CD4-positive, alpha-beta T cell (primary cell): ENCODE results near the gene FEM1A. TPM values are rescaled to one million over a fixed set of nuclear protein-coding genes. Genes with fewer than 3 reads are reported as not detected.
"Not testable (repeated sequence)": the region's sequence is repeated elsewhere in the genome, so short reads cannot be mapped to it uniquely, and the experiment has no call there.

Source experiments
- ATAC-seq: fragments of 200-7000 bp; cut with Tn5 transposase; one replicate; pipeline ENCODE4 v1.10.0; 2022; ENCODE audit warnings: mild to moderate bottlenecking; ENCODE audit not compliant: poor library complexity
- CTCF ChIA-PET: fragments of 350-600 bp; sonication (Branson Sonifier 250); formaldehyde crosslinking; loops from one replicate; lab custom pipeline; 2021; ENCODE audit warnings: antibody characterized with exemption, inconsistent platforms; lab: Charles Lee
- POLR2A ChIA-PET: fragments of 350-600 bp; sonication (Branson Sonifier 250); formaldehyde crosslinking; loops from one replicate; lab custom pipeline; 2021; ENCODE audit warnings: antibody characterized with exemption, inconsistent platforms; lab: Charles Lee
- DNase-seq, 14 experiments: peaks; one replicate each; pipeline ENCODE4 v3.0.0-alpha.2; 2013 to 2020; ENCODE audit warnings: mixed read lengths in 2 of 14
- H3K27ac ChIP-seq, 2 donors: one replicate each; pipeline versions ENCODE4 v1.5.1 to v1.7.0; 2013; ENCODE audit warnings: low read length in 2 of 2, low read depth in 1 of 2, mild to moderate bottlenecking in 1 of 2
- H3K27me3 ChIP-seq, 2 experiments: 1 replicate in 1 of 2; 2 replicates in 1 of 2; pipeline versions ENCODE4 v1.6.1 to v1.7.0; 2013; ENCODE audit warnings: low read length in 2 of 2, control low read depth in 1 of 2, mild to moderate bottlenecking in 1 of 2, moderate library complexity in 1 of 2; ENCODE audit not compliant: insufficient read depth in 2 of 2, control insufficient read depth in 1 of 2
- H3K36me3 ChIP-seq: one replicate; pipeline ENCODE4 v1.6.1; 2013; ENCODE audit warnings: low read length, control low read depth; ENCODE audit not compliant: insufficient read depth
- H3K4me1 ChIP-seq: one replicate; pipeline ENCODE4 v1.6.1; 2013; ENCODE audit warnings: low read length, control low read depth; ENCODE audit not compliant: insufficient read depth
- H3K4me3 ChIP-seq: one replicate; pipeline ENCODE4 v1.5.1; 2013; ENCODE audit warnings: mild to moderate bottlenecking, low read length, moderate library complexity
- H3K9me3 ChIP-seq, 2 experiments: 1 replicate in 1 of 2; 2 replicates in 1 of 2; pipeline versions ENCODE4 v1.6.1 to v1.7.0; 2013; ENCODE audit warnings: low read length in 2 of 2, mild to moderate bottlenecking in 2 of 2, control low read depth in 1 of 2, moderate library complexity in 1 of 2; ENCODE audit not compliant: control insufficient read depth in 1 of 2, insufficient read depth in 1 of 2
- H3K27ac Mint-ChIP-seq: one replicate; pipeline ENCODE4 v1.8.0; 2020; ENCODE audit warnings: mixed read lengths
- H3K27me3 Mint-ChIP-seq: one replicate; pipeline ENCODE4 v1.8.0; 2021; ENCODE audit warnings: mixed read lengths
- H3K36me3 Mint-ChIP-seq: one replicate; pipeline ENCODE4 v1.8.0; 2021; ENCODE audit warnings: low read depth, mixed read lengths
- H3K4me1 Mint-ChIP-seq: one replicate; pipeline ENCODE4 v1.8.0; 2021; ENCODE audit warnings: low read depth, mixed read lengths
- H3K4me3 Mint-ChIP-seq: one replicate; pipeline ENCODE4 v1.8.0; 2020; ENCODE audit warnings: mild to moderate bottlenecking, mixed read lengths
- H3K9me3 Mint-ChIP-seq: one replicate; pipeline ENCODE4 v1.8.0; 2020; ENCODE audit warnings: mixed read lengths
- CTCF ChIP-seq: fragments of 200-600 bp; IDR thresholded peaks from one replicate; pipeline ENCODE4 v1.8.0; 2022; ENCODE audit warnings: antibody characterized with exemption, mild to moderate bottlenecking
- intact Hi-C, 2 experiments: fragments of 100-400 bp; cut with DNase I in 1 of 2; cut with micrococcal nuclease in 1 of 2; formaldehyde crosslinking; loops; one replicate each; pipeline versions ENCODE4 v1.15.1 to v1.9.0; 2023 to 2025; cut with DNase I, micrococcal nuclease
- total RNA-seq, 174 experiments: library from RNA in 2 of 174; stranded (reverse) in 2 of 174; gene quantifications; one replicate each; pipeline ENCODE4 v1.2.3 and lab custom pipeline; 2021 to 2026

Gene FEM1A
- total RNA-seq, 2 experiments from 2014 or later: 11.8 to 12.1 TPM

GRCh38 chr19:4744451-4745174, 46.9 kb upstream of the FEM1A start:
- ChIA-PET POLR2A (no interaction called here), CTCF (no interaction called here)
- Histone ChIP-seq H3K4me3 (no peak overlapping the region), H3K4me1 (no peaks in the 10 kb centered on the region), H3K36me3 (no peaks in the 10 kb centered on the region), H3K9me3 (peaks cover 0 to 12% of the 10 kb centered on the region in 2 experiments), H3K27ac (no peak overlapping the region), H3K27me3 (peaks cover 2 to 26% of the 10 kb centered on the region in 2 experiments)
- ATAC-seq (no peak), DNase-seq (no peak)
- Mint-ChIP-seq H3K4me1 (no peaks in the 10 kb centered on the region), H3K36me3 (no peaks in the 10 kb centered on the region), H3K27ac (no peak overlapping the region), H3K27me3 (peaks cover 33% of the 10 kb centered on the region), H3K4me3 (no peak overlapping the region), H3K9me3 (no peaks in the 10 kb centered on the region)
- TF ChIP-seq CTCF: no peak
- intact Hi-C loops: no loop called here

- peaks cover 38% of the 10 kb centered on the region for H3K27me3 Mint-ChIP-seq
- intact Hi-C loops, CTCF ChIA-PET: not testable (repeated sequence)
Observed at GRCh38 chr19:4745175-4745574, 46.4 kb upstream of the FEM1A start.

GRCh38 chr19:4745986-4746385, 45.5 kb upstream of the FEM1A start:
- Mint-ChIP-seq H3K4me1 (no peaks in the 10 kb centered on the region), H3K4me3 (no peak overlapping the region), H3K27ac (no peak overlapping the region), H3K9me3 (no peaks in the 10 kb centered on the region), H3K27me3 (peaks cover 39% of the 10 kb centered on the region), H3K36me3 (no peaks in the 10 kb centered on the region)
- no peaks in the 10 kb centered on the region for H3K36me3 ChIP-seq
- ChIA-PET POLR2A (no interaction called here), CTCF (no interaction called here)
- DNase-seq (no peak), ATAC-seq (no peak)
- H3K9me3 ChIP-seq: peaks cover 0 to 12% of the 10 kb centered on the region in 2 experiments
- no peak overlapping the region for H3K27ac ChIP-seq
- TF ChIP-seq CTCF: no peak
- intact Hi-C loops: no loop called here
- H3K4me1 ChIP-seq: no peaks in the 10 kb centered on the region
- peaks cover 2 to 26% of the 10 kb centered on the region in 2 experiments for H3K27me3 ChIP-seq
- H3K4me3 ChIP-seq: no peak overlapping the region

More at GRCh38 chr19:4745175-4745574, 46.4 kb upstream of the FEM1A start:
- H3K27ac Mint-ChIP-seq, POLR2A ChIA-PET, H3K4me3 Mint-ChIP-seq, H3K36me3 Mint-ChIP-seq, H3K4me3 ChIP-seq, ATAC-seq, H3K27ac ChIP-seq, DNase-seq, H3K9me3 Mint-ChIP-seq, H3K4me1 ChIP-seq, H3K4me1 Mint-ChIP-seq, H3K36me3 ChIP-seq: not testable (repeated sequence)
- H3K9me3 ChIP-seq: peaks cover 0 to 12% of the 10 kb centered on the region in 2 experiments
- H3K27me3 ChIP-seq: peaks cover 2 to 26% of the 10 kb centered on the region in 2 experiments
